ENCODE measurements around the gene SH3BP1. TPM values are rescaled to one million over a fixed set of nuclear protein-coding genes. Genes with fewer than 3 reads are reported as not detected.

The SH3BP1 gene
- total and polyA plus RNA-seq, 2 of the 13 experiments (the other 11 are each of a cell fraction or from before 2014, with no cell fraction given) = 8.4 to 18.5 TPM

GRCh38 chr22:37676736-37677492 is 37.4 kb downstream of the SH3BP1 start:
- H3K9ac ChIP-seq (ENCODE audit: insufficient read depth, low read depth, low read length) = peak overlapping the region; percentile 71
- no peaks in the 10 kb centered on the region for H3K27me3 ChIP-seq (ENCODE audit: control insufficient read depth in 1 of 2, insufficient read depth in 2 of 2, low read length in 2 of 2)
- no peak overlapping the region for H2AFZ ChIP-seq (ENCODE audit: low read length)
- POLR2A ChIA-PET = interaction anchor here (0.6 to 6.0 kb wide), 7 partner anchors 9 to 323 kb away, joined by 3 to 120 read pairs (median 4); partner anchors contain the start of genes NOL12 and PDXP
- H4K20me1 ChIP-seq (ENCODE audit: insufficient read depth, low read length) = no peaks in the 10 kb centered on the region
- WGBS (ENCODE audit: low lambda C conversion rate) = under 1% methylated on average over 20 of the region's 42 CpGs
- H3K4me3 ChIP-seq (replicated peaks in 1 of 3; ENCODE audit: insufficient read depth in 1 of 3, low read depth in 2 of 3, low read length in 3 of 3) = peak overlapping the region; percentile 57 to 71 (median 59)
- peaks cover 0 to 2% of the 10 kb centered on the region in 2 experiments; a peak in 1 of 5 replicates for H3K36me3 ChIP-seq (replicated peaks in 1 of 2; ENCODE audit: control insufficient read depth in 1 of 2, insufficient read depth in 2 of 2, low read length in 2 of 2)
- peak; percentile 20 for ATAC-seq
- peak overlapping the region; percentile 96 for H3K4me2 ChIP-seq (ENCODE audit: low read depth, low read length)
- in situ Hi-C loops (cut with HindIII; ENCODE audit: extremely low pct_ligation_motif_present, low pct_unique_long_range_greater_than_20kb) (no loop called here), intact Hi-C loops (cut with micrococcal nuclease; ENCODE audit: unreplicated experiment) (loop anchor here (1.0 kb wide), 1 partner anchor 16 kb away; no protein-coding TSS in a partner anchor)
- no peak for FAIRE-seq
- H3K79me2 ChIP-seq (ENCODE audit: insufficient read depth, low read length) = no peaks in the 10 kb centered on the region
- H3K4me1 ChIP-seq (ENCODE audit: insufficient read depth, low read length) = peaks cover 54% of the 10 kb centered on the region
- no TSS peak for BruUV-seq (replicated peaks)
- DNase-seq (ENCODE audit: low spot score) = peak; percentile 75
- no peaks in the 10 kb centered on the region for H3K9me3 ChIP-seq (ENCODE audit: low read length)
- CTCF ChIA-PET (ENCODE audit: low intra/inter-chr PET ratio, low total read pairs) = no interaction called here
- peak overlapping the region; percentile 33 for H3K27ac ChIP-seq (ENCODE audit: extremely low read length, insufficient read depth, low read length)
- TF ChIP-seq ZNF614 (CRISPR knock-in tag; IDR thresholded peaks at IDR 0.05; ENCODE audit: borderline replicate concordance) = peak; percentile 31; the same call in 1 of the 2 replicates
- TF ChIP-seq ZBTB7B (CRISPR knock-in tag; IDR thresholded peaks at IDR 0.05) = 0 out of 2 replicates have a peak, but pooled peaks have one; percentile 9
- TF ChIP-seq ZNF225 (CRISPR knock-in tag; IDR thresholded peaks at IDR 0.05) = no peak
- TF ChIP-seq ZBTB7A (CRISPR knock-in tag; IDR thresholded peaks at IDR 0.05) = no peak
- TF ChIP-seq ZNF292 (CRISPR knock-in tag; IDR thresholded peaks at IDR 0.05; ENCODE audit: borderline replicate concordance, low read depth) = 0 out of 2 replicates have a peak, but pooled peaks have one; percentile 31
- 0 out of 2 replicates have a peak, but pooled peaks have one; percentile 22 for TF ChIP-seq YEATS4 (CRISPR knock-in tag; IDR thresholded peaks at IDR 0.05; ENCODE audit: borderline replicate concordance)
- no peak for TF ChIP-seq ZSCAN21 (CRISPR knock-in tag; IDR thresholded peaks at IDR 0.05; ENCODE audit: borderline replicate concordance)
- 0 out of 2 replicates have a peak, but pooled peaks have one; percentile 37 for TF ChIP-seq FOXA3 (CRISPR knock-in tag; IDR thresholded peaks at IDR 0.05)
- no peak for TF ChIP-seq NCOA1 (CRISPR knock-in tag; IDR thresholded peaks at IDR 0.05)
- no peak for TF ChIP-seq ZNF335 (CRISPR knock-in tag; IDR thresholded peaks at IDR 0.05)
- TF ChIP-seq ZBTB10 (CRISPR knock-in tag; IDR thresholded peaks at IDR 0.05; ENCODE audit: borderline replicate concordance) = no peak
- 0 out of 2 replicates have a peak, but pooled peaks have one; percentile 9 for TF ChIP-seq MED1 (CRISPR knock-in tag; IDR thresholded peaks at IDR 0.05)
- TF ChIP-seq FOSL1 (CRISPR knock-in tag; IDR thresholded peaks at IDR 0.05; ENCODE audit: borderline replicate concordance) = no peak
- TF ChIP-seq POLR2AphosphoS5 (IDR thresholded peaks at IDR 0.05; ENCODE audit: low read depth, low read length) = no peak
- 0 out of 2 replicates have a peak, but pooled peaks have one; percentile 25 for TF ChIP-seq ZNF709 (CRISPR knock-in tag; IDR thresholded peaks at IDR 0.05)
- TF ChIP-seq SNAPC4 (CRISPR knock-in tag; IDR thresholded peaks at IDR 0.05) = no peak
- TF ChIP-seq KDM6A (CRISPR knock-in tag; IDR thresholded peaks at IDR 0.05; ENCODE audit: low read depth) = no peak

Measured in HepG2 (cell line).